ENCODE measurements around the gene MBLAC2. TPM values are rescaled to one million over a fixed set of nuclear protein-coding genes. Genes with fewer than 3 reads are reported as not detected.

Gene MBLAC2
- polyA plus RNA-seq, 1 donor (not counting 4 experiments of a cell fraction or from before 2014, with no cell fraction given): 4.6 TPM

DNA sequence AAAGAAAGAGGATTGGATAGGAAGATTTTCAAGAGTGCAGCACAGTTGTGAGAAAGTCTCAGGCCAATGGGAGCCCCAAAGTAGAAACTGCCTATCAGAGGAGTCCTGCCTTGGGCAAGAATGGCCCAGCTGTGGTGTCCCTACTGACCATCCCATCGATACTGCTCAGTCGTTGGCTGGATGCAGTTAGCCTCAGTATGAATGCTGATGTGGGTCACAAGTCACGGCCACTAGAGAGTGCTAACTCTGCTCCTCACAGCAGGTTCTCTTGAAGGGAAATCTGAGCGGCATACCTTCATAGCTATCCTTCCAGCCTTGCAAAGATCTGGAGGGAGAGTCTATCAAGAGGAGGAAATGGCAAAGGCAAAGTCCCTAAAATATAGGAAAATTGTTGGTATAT is 53.4 kb downstream of the MBLAC2 start:
- Histone ChIP-seq H3K27me3 (ENCODE audit: control insufficient read depth, extremely low read depth, insufficient read depth, low read length) (no peaks in the 10 kb centered on the region), H3K9ac (ENCODE audit: control insufficient read depth, extremely low read depth, insufficient read depth, low read length) (no peak overlapping the region), H4K20me1 (ENCODE audit: control insufficient read depth, extremely low read depth, insufficient read depth, low read length) (no peaks in the 10 kb centered on the region), H3K9me3 (ENCODE audit: control insufficient read depth, low read depth, low read length) (no peaks in the 10 kb centered on the region), H2AFZ (ENCODE audit: control insufficient read depth, low read length) (no peak overlapping the region), H3K36me3 (ENCODE audit: control insufficient read depth in 2 of 2, extremely low read depth in 1 of 2, insufficient read depth in 2 of 2, low read length in 2 of 2) (no peaks in the 10 kb centered on the region), H3K27ac (ENCODE audit: control insufficient read depth, insufficient read depth, low read length) (no peak overlapping the region), H3K4me1 (ENCODE audit: control insufficient read depth, extremely low read depth, insufficient read depth, low read length) (no peaks in the 10 kb centered on the region), H3K79me2 (ENCODE audit: control insufficient read depth, insufficient read depth, low read length) (no peaks in the 10 kb centered on the region), H3K4me3 (ENCODE audit: control insufficient read depth in 2 of 3, extremely low read depth in 1 of 3, insufficient read depth in 2 of 3, low read depth in 1 of 3, low read length in 3 of 3) (no peak overlapping the region), H3K4me2 (ENCODE audit: control insufficient read depth, extremely low read depth, insufficient read depth, low read depth, low read length) (no peak overlapping the region), H3K9me1 (ENCODE audit: control insufficient read depth, extremely low read depth, insufficient read depth, low read length) (no peaks in the 10 kb centered on the region)
- dilution Hi-C loops (cut with MboI; ENCODE audit: extremely low pct_ligation_motif_present, low sequenced_read_pairs): no loop called here
- FAIRE-seq: no peak
- TF ChIP-seq EZH2 (IDR thresholded peaks at IDR 0.05; ENCODE audit: low read length) (no peak), CTCF (optimal IDR thresholded peaks at IDR 0.05 in 1 of 3, IDR thresholded peaks at IDR 0.05 in 1 of 3, conservative IDR thresholded peaks at IDR 0.05 in 1 of 3; ENCODE audit: extremely low read depth in 1 of 3, insufficient read depth in 2 of 3, low read length in 3 of 3) (peak in 2 of 3 experiments; percentile 28 to 39)
- no peak for DNase-seq (ENCODE audit: low read depth, low spot score)

DNA sequence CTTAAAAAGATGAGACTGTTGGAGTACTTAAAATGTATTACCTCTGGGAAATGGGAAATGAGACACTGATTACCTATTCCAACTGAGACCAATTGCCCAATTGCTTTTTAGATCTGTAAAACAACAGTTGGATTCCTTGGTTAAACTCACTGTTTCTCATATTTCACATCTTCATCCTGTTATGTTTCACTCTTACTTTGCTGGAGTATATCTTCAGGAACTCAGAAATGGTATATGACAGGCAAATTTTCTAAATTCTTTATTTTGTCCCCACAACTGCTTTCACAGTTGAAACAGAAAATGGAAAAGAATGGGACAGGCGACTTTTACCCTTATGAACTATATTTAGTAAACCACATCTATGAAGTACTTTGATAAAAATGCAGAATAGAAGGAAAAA is 56.4 kb downstream of the MBLAC2 start:
- Histone ChIP-seq H3K36me3 (ENCODE audit: control insufficient read depth in 2 of 2, extremely low read depth in 1 of 2, insufficient read depth in 2 of 2, low read length in 2 of 2) (no peaks in the 10 kb centered on the region), H3K4me1 (ENCODE audit: control insufficient read depth, extremely low read depth, insufficient read depth, low read length) (no peaks in the 10 kb centered on the region), H4K20me1 (ENCODE audit: control insufficient read depth, extremely low read depth, insufficient read depth, low read length) (no peaks in the 10 kb centered on the region), H3K27ac (ENCODE audit: control insufficient read depth, insufficient read depth, low read length) (no peak overlapping the region), H3K27me3 (ENCODE audit: control insufficient read depth, extremely low read depth, insufficient read depth, low read length) (no peaks in the 10 kb centered on the region), H3K9me1 (ENCODE audit: control insufficient read depth, extremely low read depth, insufficient read depth, low read length) (no peaks in the 10 kb centered on the region), H3K9me3 (ENCODE audit: control insufficient read depth, low read depth, low read length) (no peaks in the 10 kb centered on the region), H3K4me3 (ENCODE audit: control insufficient read depth in 2 of 3, extremely low read depth in 1 of 3, insufficient read depth in 2 of 3, low read depth in 1 of 3, low read length in 3 of 3) (no peak overlapping the region), H3K79me2 (ENCODE audit: control insufficient read depth, insufficient read depth, low read length) (no peaks in the 10 kb centered on the region), H2AFZ (ENCODE audit: control insufficient read depth, low read length) (no peak overlapping the region), H3K9ac (ENCODE audit: control insufficient read depth, extremely low read depth, insufficient read depth, low read length) (no peak overlapping the region), H3K4me2 (ENCODE audit: control insufficient read depth, extremely low read depth, insufficient read depth, low read depth, low read length) (no peak overlapping the region)
- TF ChIP-seq EZH2 (IDR thresholded peaks at IDR 0.05; ENCODE audit: low read length) (no peak), CTCF (optimal IDR thresholded peaks at IDR 0.05 in 1 of 3, IDR thresholded peaks at IDR 0.05 in 1 of 3, conservative IDR thresholded peaks at IDR 0.05 in 1 of 3; ENCODE audit: extremely low read depth in 1 of 3, insufficient read depth in 2 of 3, low read length in 3 of 3) (no peak)
- dilution Hi-C loops (cut with MboI; ENCODE audit: extremely low pct_ligation_motif_present, low sequenced_read_pairs): no loop called here
- no peak for DNase-seq (ENCODE audit: low read depth, low spot score)
- FAIRE-seq: no peak
